Caco-2 (cell line): ENCODE measurements around the gene HGFAC. TPM values are rescaled to one million over a fixed set of nuclear protein-coding genes. Genes with fewer than 3 reads are reported as not detected.

Experiments used
- BruUV-seq: library from RNA; stranded (reverse); fragments of 400-500 nt; replicated peaks from 2 replicates; lab custom pipeline; 2021; lab: Mats Ljungman, UMichigan
- CTCF ChIA-PET: fragments of 300-600 bp; sonication (Branson Sonifier 250); formaldehyde crosslinking; loops from one replicate; lab custom pipeline; 2022; ENCODE audit warnings: antibody characterized with exemption; lab: Charles Lee
- POLR2A ChIA-PET: fragments of 300-600 bp; sonication (Branson Sonifier 250); formaldehyde crosslinking; loops from one replicate; lab custom pipeline; 2022; ENCODE audit warnings: antibody characterized with exemption; lab: Charles Lee
- DNase-seq, 2 experiments: peaks; one replicate each; pipeline versions ENCODE4 v3.0.0 to v3.0.0-alpha.2; 2020 to 2022
- H3K27me3 ChIP-seq: replicated peaks from 2 replicates; pipeline ENCODE4 v1.6.0; 2011; ENCODE audit warnings: low read length; ENCODE audit not compliant: control insufficient read depth, insufficient read depth
- H3K36me3 ChIP-seq: 2 replicates; pipeline ENCODE4 v1.5.1; 2011; ENCODE audit warnings: low read length; ENCODE audit not compliant: control insufficient read depth, insufficient read depth
- H3K4me1 ChIP-seq: fragments of 250-450 bp; sonication (Bioruptor Pico); 2 replicates; pipeline ENCODE4 v1.5.1; 2020; ENCODE audit warnings: mild to moderate bottlenecking
- H3K4me3 ChIP-seq: 2 replicates; pipeline ENCODE4 v1.5.1; 2011; ENCODE audit warnings: low read depth, mild to moderate bottlenecking, control low read depth, low read length
- H3K9me3 ChIP-seq: fragments of 250-450 bp; sonication (Bioruptor Pico); 2 replicates; pipeline ENCODE4 v1.5.1; 2020; ENCODE audit warnings: mild to moderate bottlenecking, moderate library complexity
- H3K27ac Mint-ChIP-seq: one replicate; pipeline ENCODE4 v1.8.0; 2022; ENCODE audit warnings: mixed read lengths; ENCODE audit not compliant: unreplicated experiment
- H3K27me3 Mint-ChIP-seq: one replicate; pipeline ENCODE4 v1.8.0; 2022; ENCODE audit warnings: mixed read lengths; ENCODE audit not compliant: insufficient read depth, unreplicated experiment
- H3K36me3 Mint-ChIP-seq: one replicate; pipeline ENCODE4 v1.8.0; 2022; ENCODE audit warnings: mild to moderate bottlenecking, mixed read lengths; ENCODE audit not compliant: insufficient read depth, unreplicated experiment
- H3K4me1 Mint-ChIP-seq: one replicate; pipeline ENCODE4 v1.8.0; 2022; ENCODE audit warnings: low read depth, mixed read lengths; ENCODE audit not compliant: unreplicated experiment
- H3K4me3 Mint-ChIP-seq: one replicate; pipeline ENCODE4 v1.8.0; 2022; ENCODE audit warnings: mild to moderate bottlenecking, moderate library complexity, mixed read lengths; ENCODE audit not compliant: unreplicated experiment
- H3K9me3 Mint-ChIP-seq: one replicate; pipeline ENCODE4 v1.8.0; 2022; ENCODE audit warnings: mixed read lengths; ENCODE audit not compliant: unreplicated experiment
- intact Hi-C: fragments of 100-400 bp; cut with micrococcal nuclease; formaldehyde crosslinking; loops from one replicate; pipeline ENCODE4 v1.10.0; 2022; ENCODE audit not compliant: unreplicated experiment
- total RNA-seq: library from RNA; stranded (reverse); gene quantifications from 2 replicates; pipeline ENCODE4 v1.2.3, GENCODE V29; 2022
- TF ChIP-seq, protein P1 (sequence below), 2 experiments: fragments of 200-600 bp in 1 of 2; IDR thresholded peaks; 1 replicate in 1 of 2; 2 replicates in 1 of 2; pipeline versions ENCODE4 v1.5.1 to v1.8.0; 2011 to 2022; ENCODE audit warnings: antibody characterized with exemption in 1 of 2, control low read depth in 1 of 2, inconsistent platforms in 1 of 2, low read depth in 1 of 2, low read length in 1 of 2, mild to moderate bottlenecking in 1 of 2, moderate library complexity in 1 of 2; ENCODE audit not compliant: insufficient read depth in 1 of 2, severe bottlenecking in 1 of 2, unreplicated experiment in 1 of 2

The HGFAC gene
- total RNA-seq, 1 experiment from 2014 or later: 0.48 TPM

DNA sequence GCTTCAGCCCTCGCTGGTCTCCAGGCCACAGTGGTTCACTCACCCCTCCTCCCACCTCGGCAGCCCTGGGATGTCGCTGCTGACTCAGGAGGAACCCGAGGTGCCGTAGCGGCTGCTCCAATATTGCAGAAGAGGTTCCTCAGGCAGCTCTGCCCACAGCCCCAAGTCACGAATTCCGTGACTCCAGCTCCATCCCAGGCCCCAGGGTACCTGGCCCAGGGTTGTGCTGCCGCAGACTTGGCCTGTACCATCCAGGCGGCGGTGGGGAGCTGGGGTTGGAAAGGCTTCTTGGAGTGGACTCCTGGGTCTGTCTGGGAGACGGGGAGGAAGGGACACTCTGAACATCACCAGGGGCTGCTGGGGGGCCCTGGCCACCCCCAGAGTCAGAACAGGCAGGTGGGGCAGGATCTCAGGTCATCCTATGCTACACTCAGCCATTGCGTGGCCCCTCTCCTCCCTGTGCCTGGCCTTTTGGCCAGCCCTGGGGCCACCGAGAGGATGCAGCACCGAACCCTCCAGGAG lies 728 bp upstream of the HGFAC start:
- peaks cover 19% of the 10 kb centered on the region for H3K4me1 ChIP-seq
- no peaks in the 10 kb centered on the region for H3K36me3 Mint-ChIP-seq
- H3K27me3 Mint-ChIP-seq: no peaks in the 10 kb centered on the region
- ChIA-PET CTCF (no interaction called here), POLR2A (no interaction called here)
- H3K4me3 ChIP-seq: no peak overlapping the region
- H3K4me3 Mint-ChIP-seq: no peak overlapping the region
- H3K27me3 ChIP-seq: no peaks in the 10 kb centered on the region
- no peaks in the 10 kb centered on the region for H3K9me3 ChIP-seq
- DNase-seq: no peak
- TF ChIP-seq, protein P1, sequence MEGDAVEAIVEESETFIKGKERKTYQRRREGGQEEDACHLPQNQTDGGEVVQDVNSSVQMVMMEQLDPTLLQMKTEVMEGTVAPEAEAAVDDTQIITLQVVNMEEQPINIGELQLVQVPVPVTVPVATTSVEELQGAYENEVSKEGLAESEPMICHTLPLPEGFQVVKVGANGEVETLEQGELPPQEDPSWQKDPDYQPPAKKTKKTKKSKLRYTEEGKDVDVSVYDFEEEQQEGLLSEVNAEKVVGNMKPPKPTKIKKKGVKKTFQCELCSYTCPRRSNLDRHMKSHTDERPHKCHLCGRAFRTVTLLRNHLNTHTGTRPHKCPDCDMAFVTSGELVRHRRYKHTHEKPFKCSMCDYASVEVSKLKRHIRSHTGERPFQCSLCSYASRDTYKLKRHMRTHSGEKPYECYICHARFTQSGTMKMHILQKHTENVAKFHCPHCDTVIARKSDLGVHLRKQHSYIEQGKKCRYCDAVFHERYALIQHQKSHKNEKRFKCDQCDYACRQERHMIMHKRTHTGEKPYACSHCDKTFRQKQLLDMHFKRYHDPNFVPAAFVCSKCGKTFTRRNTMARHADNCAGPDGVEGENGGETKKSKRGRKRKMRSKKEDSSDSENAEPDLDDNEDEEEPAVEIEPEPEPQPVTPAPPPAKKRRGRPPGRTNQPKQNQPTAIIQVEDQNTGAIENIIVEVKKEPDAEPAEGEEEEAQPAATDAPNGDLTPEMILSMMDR (IDR thresholded peaks at IDR 0.05; ENCODE audit: insufficient read depth in 1 of 2, low read depth in 1 of 2, low read length in 1 of 2, severe bottlenecking in 1 of 2, unreplicated experiment in 1 of 2): no peak
- BruUV-seq: no TSS peak
- no peak overlapping the region for H3K27ac Mint-ChIP-seq
- no peaks in the 10 kb centered on the region for H3K4me1 Mint-ChIP-seq
- intact Hi-C loops: no loop called here
- H3K36me3 ChIP-seq: no peaks in the 10 kb centered on the region
- H3K9me3 Mint-ChIP-seq: no peaks in the 10 kb centered on the region

- TF ChIP-seq, protein P1 (IDR thresholded peaks at IDR 0.05; ENCODE audit: insufficient read depth in 1 of 2, low read depth in 1 of 2, low read length in 1 of 2, severe bottlenecking in 1 of 2, unreplicated experiment in 1 of 2): no peak
- ChIA-PET POLR2A (no interaction called here), CTCF (no interaction called here)
Observed at GRCh38 chr4:3442460-3442958, 741 bp downstream of the HGFAC start.

GRCh38 chr4:3442959-3443749 lies 1.4 kb downstream of the HGFAC start:
- Histone ChIP-seq H3K36me3 (no peaks in the 10 kb centered on the region), H3K27me3 (no peaks in the 10 kb centered on the region), H3K9me3 (no peaks in the 10 kb centered on the region), H3K4me3 (no peak overlapping the region), H3K4me1 (peaks cover 19% of the 10 kb centered on the region)
- TF ChIP-seq, protein P1 (IDR thresholded peaks at IDR 0.05; ENCODE audit: insufficient read depth in 1 of 2, low read depth in 1 of 2, low read length in 1 of 2, severe bottlenecking in 1 of 2, unreplicated experiment in 1 of 2): peak; percentile 66 to 94
- no TSS peak for BruUV-seq
- ChIA-PET POLR2A (no interaction called here), CTCF (interaction anchor here (1.0 kb wide), 1 partner anchor 38 kb away, joined by 3 read pairs; no protein-coding TSS in a partner anchor)
- no peaks in the 10 kb centered on the region for H3K9me3 Mint-ChIP-seq
- H3K36me3 Mint-ChIP-seq: no peaks in the 10 kb centered on the region
- H3K4me3 Mint-ChIP-seq: no peak overlapping the region
- DNase-seq: peak in 1 of 2 experiments; percentile 69
- no peaks in the 10 kb centered on the region for H3K4me1 Mint-ChIP-seq
- H3K27me3 Mint-ChIP-seq: no peaks in the 10 kb centered on the region
- intact Hi-C loops: loop anchor here (1.0 kb wide), 1 partner anchor 97 kb away; no protein-coding TSS in a partner anchor
- H3K27ac Mint-ChIP-seq: no peak overlapping the region

More at GRCh38 chr4:3442460-3442958, 741 bp downstream of the HGFAC start:
- Histone ChIP-seq H3K4me3 (no peak overlapping the region), H3K27me3 (no peaks in the 10 kb centered on the region), H3K9me3 (no peaks in the 10 kb centered on the region), H3K36me3 (no peaks in the 10 kb centered on the region), H3K4me1 (peaks cover 19% of the 10 kb centered on the region)
- DNase-seq: peak; percentile 35 to 66
- H3K27me3 Mint-ChIP-seq: no peaks in the 10 kb centered on the region
- no TSS peak for BruUV-seq
- intact Hi-C loops: no loop called here
- H3K27ac Mint-ChIP-seq: no peak overlapping the region
- no peaks in the 10 kb centered on the region for H3K9me3 Mint-ChIP-seq
- H3K4me3 Mint-ChIP-seq: no peak overlapping the region
- no peaks in the 10 kb centered on the region for H3K4me1 Mint-ChIP-seq
- no peaks in the 10 kb centered on the region for H3K36me3 Mint-ChIP-seq
